ENCODE results near the gene C11orf65.

- TF ChIP-seq YY1 (IDR thresholded peaks at IDR 0.05; ENCODE audit: insufficient read depth, insufficient read length) = no peak
- no peak for TF ChIP-seq ZNF274 (IDR thresholded peaks at IDR 0.05; ENCODE audit: low read depth, low read length)
- TF ChIP-seq SUZ12 (IDR thresholded peaks at IDR 0.05; ENCODE audit: extremely low read depth, insufficient read depth, insufficient read length) = no peak
Observed at GRCh38 chr11:108512708-108513107, 45.4 kb upstream of the C11orf65 start.
